GM12878 (cell line): ENCODE results near the gene PDE9A. TPM values are rescaled to one million over a fixed set of nuclear protein-coding genes. Genes with fewer than 3 reads are reported as not detected.

Experiments used
- ATAC-seq: fragments of 200-7000 bp; cut with Tn5 transposase; 3 replicates; pipeline ENCODE4 v1.9.1; 2020; ENCODE audit warnings: mild to moderate bottlenecking, moderate library complexity
- BruUV-seq: library from RNA; stranded (reverse); fragments of 400-500 nt; replicated peaks from 2 replicates; lab custom pipeline; 2021; lab: Mats Ljungman, UMichigan
- CTCF ChIA-PET: fragments of 300-600 bp; sonication (Branson Sonifier 250); formaldehyde crosslinking; extraction: SDS; loops from one replicate; lab custom pipeline; 2021; ENCODE audit warnings: inconsistent platforms; lab: Yijun Ruan, JAX
- POLR2A ChIA-PET: fragments of 350-600 bp; formaldehyde crosslinking; extraction: SDS; loops from one replicate; lab custom pipeline; 2021; ENCODE audit warnings: inconsistent platforms; lab: Charles Lee
- RAD21 ChIA-PET: fragments of 300-600 bp; sonication (Branson Sonifier 250); formaldehyde crosslinking; loops from one replicate; lab custom pipeline; 2023; ENCODE audit warnings: antibody characterized with exemption; ENCODE audit not compliant: unreplicated experiment; lab: Charles Lee
- SMC1A ChIA-PET: fragments of 300-600 bp; sonication (Branson Sonifier 250); formaldehyde crosslinking; loops from one replicate; lab custom pipeline; 2023; ENCODE audit not compliant: unreplicated experiment, uncharacterized antibody; lab: Charles Lee
- DNase-seq: peaks from one replicate; pipeline ENCODE4 v3.0.0-alpha.2; 2011; ENCODE audit warnings: low read depth, low spot score
- FAIRE-seq: peaks from 3 replicates; lab custom pipeline; 2011; peaks lifted over from hg19 to GRCh38; lab: Jason Lieb, UNC
- H2AFZ ChIP-seq: 2 replicates; pipeline ENCODE4 v1.6.0; 2011; ENCODE audit warnings: low read depth, low read length, control low read depth; ENCODE audit not compliant: control insufficient read depth
- H3K27ac ChIP-seq: 2 replicates; pipeline ENCODE4 v1.5.1; 2011; ENCODE audit warnings: control low read depth; ENCODE audit not compliant: control insufficient read depth, insufficient read depth
- H3K27me3 ChIP-seq, 2 experiments: replicated peaks in 1 of 2; 2 replicates each; pipeline versions ENCODE4 v1.6.0 to v1.6.1; 2011; ENCODE audit warnings: low read length in 1 of 2; ENCODE audit not compliant: control insufficient read depth in 2 of 2, insufficient read depth in 2 of 2
- H3K36me3 ChIP-seq, 2 experiments: 2 replicates each; pipeline ENCODE4 v1.5.1; 2011; ENCODE audit warnings: low read length in 1 of 2; ENCODE audit not compliant: control insufficient read depth in 2 of 2, insufficient read depth in 2 of 2
- H3K4me1 ChIP-seq: 2 replicates; pipeline ENCODE4 v1.6.1; 2011; ENCODE audit warnings: mild to moderate bottlenecking, low read length, moderate library complexity, mixed read lengths; ENCODE audit not compliant: control insufficient read depth, insufficient read depth
- H3K4me2 ChIP-seq: 2 replicates; pipeline ENCODE4 v1.6.0; 2011; ENCODE audit warnings: control low read depth; ENCODE audit not compliant: control insufficient read depth, insufficient read depth
- H3K4me3 ChIP-seq: fragments of 200-600 bp; sonication (generic); 2 replicates; pipeline ENCODE4 v1.5.1; 2016
- H3K79me2 ChIP-seq: 2 replicates; pipeline ENCODE4 v1.6.0; 2011; ENCODE audit warnings: low read length; ENCODE audit not compliant: control insufficient read depth, insufficient read depth
- H3K9ac ChIP-seq: 2 replicates; pipeline ENCODE4 v1.8.0; 2011; ENCODE audit warnings: low read length, control low read depth, mixed read lengths; ENCODE audit not compliant: control insufficient read depth, insufficient read depth
- H3K9me3 ChIP-seq: replicated peaks from 3 replicates; pipeline ENCODE4 v1.5.1; 2011; ENCODE audit warnings: mild to moderate bottlenecking, low read length; ENCODE audit not compliant: control insufficient read depth, insufficient read depth
- H4K20me1 ChIP-seq: 2 replicates; pipeline ENCODE4 v1.6.0; 2011; ENCODE audit not compliant: control insufficient read depth, insufficient read depth
- ASH2L ChIP-seq: fragments of 300-600, 200-600 bp; sonication (generic); IDR thresholded peaks from 2 replicates; pipeline ENCODE4 v1.6.1; 2017; ENCODE audit warnings: low read depth, mild to moderate bottlenecking, borderline replicate concordance
- BHLHE40 ChIP-seq, 2 experiments: fragments of 450-650 bp in 1 of 2; IDR thresholded peaks; 2 replicates each; pipeline ENCODE4 v1.6.1; 2011 to 2017; ENCODE audit warnings: low read depth in 2 of 2, borderline replicate concordance in 1 of 2, improper control_type of control experiment in 1 of 2, low read length in 1 of 2, mild to moderate bottlenecking in 1 of 2
- BRCA1 ChIP-seq: IDR thresholded peaks from 2 replicates; pipeline ENCODE4 v1.6.1; 2011; ENCODE audit warnings: low read depth, low read length, improper control_type of control experiment
- CBX5 ChIP-seq: sonication (generic); IDR thresholded peaks from 2 replicates; pipeline ENCODE4 v1.6.1; 2016; ENCODE audit warnings: low read depth, moderate library complexity, mild to moderate bottlenecking, inconsistent platforms
- FOXK2 ChIP-seq: fragments of 450-650 bp; IDR thresholded peaks from 2 replicates; pipeline ENCODE4 v1.6.1; 2017; ENCODE audit warnings: mild to moderate bottlenecking, moderate library complexity
- MEF2B ChIP-seq: fragments of 450-650 bp; IDR thresholded peaks from 2 replicates; pipeline ENCODE4 v1.6.1; 2018; ENCODE audit warnings: mild to moderate bottlenecking, moderate library complexity; ENCODE audit not compliant: partially characterized antibody, poor library complexity, severe bottlenecking
- MXI1 ChIP-seq: fragments of 150-350 bp; IDR thresholded peaks from 2 replicates; pipeline ENCODE4 v1.6.1; 2011; ENCODE audit warnings: low read depth, mild to moderate bottlenecking, inconsistent platforms, low read length, improper control_type of control experiment
- MYC ChIP-seq: IDR thresholded peaks from 2 replicates; pipeline ENCODE4 v1.6.1; 2011; ENCODE audit warnings: mild to moderate bottlenecking, low read length, moderate library complexity, inconsistent platforms; ENCODE audit not compliant: insufficient read depth, insufficient replicate concordance, insufficient read length, severe bottlenecking
- TAF1 ChIP-seq: IDR thresholded peaks from 2 replicates; pipeline ENCODE4 v1.6.1; 2011; ENCODE audit warnings: mild to moderate bottlenecking, low read depth, low read length, borderline replicate concordance
- ZBED1 ChIP-seq: IDR thresholded peaks from 2 replicates; pipeline ENCODE4 v1.6.1; 2016; ENCODE audit warnings: borderline replicate concordance
- WGBS: methylation state at CpG from one replicate; pipeline ENCODE4 v1.1.6; 2016; ENCODE audit warnings: low lambda C conversion rate; ENCODE audit not compliant: insufficient replicate concordance, insufficient coverage; ENCODE audit errors: missing lambda C conversion rate; 5-methylcytosine and 5-hydroxymethylcytosine counted together
- in situ Hi-C: fragments of 300-500 bp; cut with MboI; formaldehyde crosslinking; loops from 9 replicates; pipeline ENCODE4 v1.14.3; 2018; ENCODE audit warnings: mixed read lengths
- intact Hi-C: fragments of 100-400 bp; cut with micrococcal nuclease; formaldehyde crosslinking; loops from one replicate; pipeline ENCODE4 v1.14.2; 2022; ENCODE audit not compliant: unreplicated experiment
- polyA plus RNA-seq, 11 experiments: library from polyadenylated mRNA; depleted of rRNA in 4 of 11; unstranded in 6 of 11; stranded (reverse) in 5 of 11; fragments of >200 nt; fragmentation: Nextera tagmentation in 4 of 11; fragmentation: Illumina TruSeq in 1 of 11; extraction: Ambion mirVana in 4 of 11; extraction: Trizol in 1 of 11; gene quantifications; 1 replicate in 1 of 11; 2 replicates in 10 of 11; pipeline versions ENCODE4 v1.2.1 to v1.2.3, GENCODE V29; 2011 to 2016; ENCODE audit warnings: inconsistent platforms in 2 of 11, missing spikeins in 2 of 11, low read depth in 1 of 11
- total RNA-seq, 4 experiments: library from RNA; depleted of rRNA in 3 of 4; stranded (reverse); fragments of >200 nt in 3 of 4; fragmentation: Illumina TruSeq in 1 of 4; extraction: Trizol in 1 of 4; gene quantifications; 2 replicates each; pipeline versions ENCODE4 v1.2.1 to v1.2.3, GENCODE V29; 2013 to 2021
- TF ChIP-seq, protein P1 (sequence below): fragments of 150-350 bp; IDR thresholded peaks from 2 replicates; pipeline ENCODE4 v1.6.1; 2014; ENCODE audit warnings: mild to moderate bottlenecking, low read depth, low read length
- TF ChIP-seq, protein P2 (sequence below): fragments of 450-650 bp; conservative IDR thresholded peaks from 2 replicates; pipeline ENCODE4 v1.6.1; 2017; ENCODE audit warnings: mild to moderate bottlenecking, moderate library complexity

The PDE9A gene
- total and polyA plus RNA-seq, 10 of the 15 experiments (the other 5 are each of a cell fraction or from before 2014, with no cell fraction given) = 0.08 to 0.45 (median 0.20) TPM; not detected in 1

DNA sequence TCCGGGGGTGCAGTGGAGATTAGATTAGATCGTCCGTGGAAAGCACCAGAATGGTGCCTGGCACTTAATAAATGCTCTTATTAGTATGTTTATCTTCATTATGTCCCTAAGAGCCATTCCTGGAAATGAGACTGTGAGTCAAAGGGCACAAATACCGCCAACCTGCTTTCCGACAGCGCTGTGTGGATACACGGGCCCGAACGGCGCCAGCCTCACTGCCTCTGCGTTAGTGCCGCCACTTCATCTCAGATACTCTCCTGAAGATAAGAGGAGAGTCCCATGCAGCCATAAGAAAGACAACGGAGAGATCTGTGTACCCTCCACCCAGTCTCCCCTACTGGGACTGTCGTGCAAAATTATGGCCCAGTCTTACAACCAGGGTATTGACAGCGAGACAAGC, 22.0 kb downstream of the PDE9A start:
- FAIRE-seq = no peak

More for the DNA sequence above, 22.0 kb downstream of the PDE9A start:
- 41% methylated on average over 15 of the region's 15 CpGs for WGBS
- no peak for DNase-seq
- TF ChIP-seq TAF1 = no peak
- TF ChIP-seq, protein P1, sequence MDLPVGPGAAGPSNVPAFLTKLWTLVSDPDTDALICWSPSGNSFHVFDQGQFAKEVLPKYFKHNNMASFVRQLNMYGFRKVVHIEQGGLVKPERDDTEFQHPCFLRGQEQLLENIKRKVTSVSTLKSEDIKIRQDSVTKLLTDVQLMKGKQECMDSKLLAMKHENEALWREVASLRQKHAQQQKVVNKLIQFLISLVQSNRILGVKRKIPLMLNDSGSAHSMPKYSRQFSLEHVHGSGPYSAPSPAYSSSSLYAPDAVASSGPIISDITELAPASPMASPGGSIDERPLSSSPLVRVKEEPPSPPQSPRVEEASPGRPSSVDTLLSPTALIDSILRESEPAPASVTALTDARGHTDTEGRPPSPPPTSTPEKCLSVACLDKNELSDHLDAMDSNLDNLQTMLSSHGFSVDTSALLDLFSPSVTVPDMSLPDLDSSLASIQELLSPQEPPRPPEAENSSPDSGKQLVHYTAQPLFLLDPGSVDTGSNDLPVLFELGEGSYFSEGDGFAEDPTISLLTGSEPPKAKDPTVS = no peak
- TF ChIP-seq, protein P2, sequence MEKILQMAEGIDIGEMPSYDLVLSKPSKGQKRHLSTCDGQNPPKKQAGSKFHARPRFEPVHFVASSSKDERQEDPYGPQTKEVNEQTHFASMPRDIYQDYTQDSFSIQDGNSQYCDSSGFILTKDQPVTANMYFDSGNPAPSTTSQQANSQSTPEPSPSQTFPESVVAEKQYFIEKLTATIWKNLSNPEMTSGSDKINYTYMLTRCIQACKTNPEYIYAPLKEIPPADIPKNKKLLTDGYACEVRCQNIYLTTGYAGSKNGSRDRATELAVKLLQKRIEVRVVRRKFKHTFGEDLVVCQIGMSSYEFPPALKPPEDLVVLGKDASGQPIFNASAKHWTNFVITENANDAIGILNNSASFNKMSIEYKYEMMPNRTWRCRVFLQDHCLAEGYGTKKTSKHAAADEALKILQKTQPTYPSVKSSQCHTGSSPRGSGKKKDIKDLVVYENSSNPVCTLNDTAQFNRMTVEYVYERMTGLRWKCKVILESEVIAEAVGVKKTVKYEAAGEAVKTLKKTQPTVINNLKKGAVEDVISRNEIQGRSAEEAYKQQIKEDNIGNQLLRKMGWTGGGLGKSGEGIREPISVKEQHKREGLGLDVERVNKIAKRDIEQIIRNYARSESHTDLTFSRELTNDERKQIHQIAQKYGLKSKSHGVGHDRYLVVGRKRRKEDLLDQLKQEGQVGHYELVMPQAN = no peak
- no peak for TF ChIP-seq ZBED1
- TF ChIP-seq BHLHE40 (IDR thresholded peaks at IDR 0.05; ENCODE audit: borderline replicate concordance in 1 of 2, low read depth in 2 of 2, low read length in 1 of 2) = no peak
- TF ChIP-seq MYC = no peak
- no peak for TF ChIP-seq FOXK2
- no peak for TF ChIP-seq MXI1
- no peak for TF ChIP-seq CBX5
- TF ChIP-seq BRCA1 = no peak
- no peak for TF ChIP-seq ASH2L
- TF ChIP-seq MEF2B = no peak
- TF ChIP-seq, all 136 proteins: peak for 0
- Histone ChIP-seq H3K4me2 (no peak overlapping the region), H3K4me3 (no peak overlapping the region), H3K79me2 (no peaks in the 10 kb centered on the region), H4K20me1 (no peaks in the 10 kb centered on the region; the same call in 1 of the 2 replicates), H3K36me3 (no peaks in the 10 kb centered on the region), H3K27ac (no peak overlapping the region), H3K9ac (no peak overlapping the region), H2AFZ (no peak overlapping the region), H3K9me3 (no peaks in the 10 kb centered on the region), H3K4me1 (no peaks in the 10 kb centered on the region), H3K27me3 (peaks cover 0 to 6% of the 10 kb centered on the region in 2 experiments; a peak in 2 of 4 replicates)
- ChIA-PET RAD21 (no interaction called here), CTCF (no interaction called here), POLR2A (no interaction called here), SMC1A (no interaction called here)
- in situ Hi-C loops (no loop called here), intact Hi-C loops (no loop called here)
- no TSS peak for BruUV-seq
- no peak for ATAC-seq
